Renal pelvis (tissue), 12 donors: Measurements from ENCODE around the gene MERTK. TPM values are rescaled to one million over a fixed set of nuclear protein-coding genes. Genes with fewer than 3 reads are reported as not detected.
A peak's percentile ranks its signal among the peaks of the same experiment; 100 is the strongest.
"Not testable (repeated sequence)": the region's sequence is repeated elsewhere in the genome, so short reads cannot be mapped to it uniquely, and the experiment has no call there.

ENCODE experiments used
- DNase-seq: peaks from one replicate; pipeline ENCODE4 v3.0.0-alpha.2; 2013
- long read RNA-seq, 16 experiments: transcript quantifications; one replicate each; lab custom pipeline, GENCODE V29; 2026
- polyA plus RNA-seq, 3 donors: library from polyadenylated mRNA; unstranded; fragments of 120-200 nt; gene quantifications; one replicate each; pipeline ENCODE4 v1.2.1, GENCODE V29; 2013; ENCODE audit not compliant: insufficient read length in 3 of 3

The MERTK gene
- polyA plus RNA-seq, result 10 to 100 TPM; 18.3 to 24.4 (median 19.9) TPM
- long read RNA-seq, donor 1, partial matches to known transcripts, result 0 of 3 reads
- long read RNA-seq, donor 1, other reads (novel, unspliced or antisense), result 0 of 3 reads
- long read RNA-seq, donor 2, partial matches to known transcripts, result 6 of 6 reads
- long read RNA-seq, donor 2, other reads (novel, unspliced or antisense), result 0 of 6 reads
- long read RNA-seq, donor 3, partial matches to known transcripts, result 0 of 2 reads
- long read RNA-seq, donor 3, other reads (novel, unspliced or antisense), result 0 of 2 reads
- long read RNA-seq, donor 4, partial matches to known transcripts, result 9 of 12 reads
- long read RNA-seq, donor 4, other reads (novel, unspliced or antisense), result 0 of 12 reads
- long read RNA-seq, donor 5, result 0 reads
- long read RNA-seq, donor 6, partial matches to known transcripts, result 0 of 1 reads
- long read RNA-seq, donor 6, other reads (novel, unspliced or antisense), result 0 of 1 reads
- long read RNA-seq, donor 7, partial matches to known transcripts, result 0 of 4 reads
- long read RNA-seq, donor 7, other reads (novel, unspliced or antisense), result 0 of 4 reads
- long read RNA-seq, donor 8, partial matches to known transcripts, result 0 of 1 reads
- long read RNA-seq, donor 8, other reads (novel, unspliced or antisense), result 0 of 1 reads
- long read RNA-seq, donor 9, partial matches to known transcripts, result 8 of 9 reads
- long read RNA-seq, donor 9, other reads (novel, unspliced or antisense), result 0 of 9 reads
- long read RNA-seq, donor 10, partial matches to known transcripts, result 5 of 5 reads
- long read RNA-seq, donor 10, other reads (novel, unspliced or antisense), result 0 of 5 reads
- long read RNA-seq, donor 11, partial matches to known transcripts, result 0 of 1 reads
- long read RNA-seq, donor 11, other reads (novel, unspliced or antisense), result 0 of 1 reads
- long read RNA-seq, donor 12, result 0 reads
- long read RNA-seq, donor 13, result 0 reads
- long read RNA-seq, donor 14, result 0 reads
- long read RNA-seq, donor 15, result 0 reads
- long read RNA-seq, donor 16, partial matches to known transcripts, result 0 of 1 reads
- long read RNA-seq, donor 16, other reads (novel, unspliced or antisense), result 0 of 1 reads

DNA sequence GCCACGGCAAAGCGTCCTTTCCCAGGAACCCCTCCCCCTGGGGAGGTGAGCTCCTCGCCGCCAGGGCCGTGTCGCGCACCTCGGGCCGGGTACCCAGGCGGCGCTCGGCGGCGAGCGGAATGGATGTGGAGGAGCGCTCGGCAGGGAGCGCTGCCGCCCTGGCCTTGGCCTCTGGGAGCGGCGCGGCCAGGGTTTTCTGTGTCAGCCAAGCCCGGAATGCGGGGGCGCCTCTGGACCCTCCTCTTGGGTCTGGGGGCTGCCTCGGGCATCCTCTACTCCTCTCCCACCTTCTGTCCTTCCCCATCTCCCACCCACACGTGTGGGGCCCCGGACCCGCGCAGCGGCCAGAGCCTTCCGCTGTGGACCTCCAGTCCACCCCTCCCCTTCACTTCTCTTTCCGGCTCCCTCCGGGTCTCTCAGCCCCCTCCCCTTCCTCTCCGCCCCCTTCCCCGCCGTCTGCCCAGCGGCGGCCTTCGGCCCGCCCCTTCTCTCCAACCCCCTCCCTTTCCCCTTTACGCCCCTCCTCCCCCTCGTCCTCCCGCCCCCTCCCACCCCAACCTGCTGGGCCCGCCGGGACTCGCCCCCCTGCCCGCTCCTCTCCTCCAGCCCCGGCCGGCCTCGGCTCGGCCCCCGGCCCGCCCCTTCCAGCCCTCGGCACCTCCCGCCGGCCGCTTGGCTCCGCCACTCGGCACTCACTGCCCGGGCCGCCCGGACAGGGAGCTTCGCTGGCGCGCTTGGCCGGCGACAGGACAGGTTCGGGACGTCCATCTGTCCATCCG is at the start of gene MERTK:
Gene MERTK, plus strand, starts transcription at position 684 of the 779 bp plus-strand sequence. CDS start 129 bp downstream, outside the sequence.
- DNase-seq, result peak; percentile 93

GRCh38 chr2:111850646-111851045 is 47.8 kb upstream of the MERTK start:
- DNase-seq, result not testable (repeated sequence)

DNA sequence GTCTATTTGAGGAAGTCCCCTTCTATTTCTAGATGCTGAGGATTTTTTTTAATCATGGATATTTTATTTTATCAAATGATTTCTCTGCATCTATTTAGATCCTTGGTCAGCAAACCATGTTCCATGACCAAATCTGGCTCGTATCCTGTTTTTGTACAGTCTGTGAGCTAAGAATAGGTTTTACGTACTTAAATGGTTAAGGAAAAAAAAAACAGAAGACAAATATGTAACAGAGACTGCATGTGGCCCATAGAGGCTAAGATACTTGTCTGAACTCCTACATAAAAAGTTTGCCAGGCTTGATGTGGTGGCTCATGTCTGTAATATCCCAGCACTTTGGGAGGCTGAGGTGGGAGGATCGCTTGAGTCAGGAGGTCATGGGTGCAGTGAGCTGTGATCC is 45.9 kb upstream of the MERTK start:
- DNase-seq, result not testable (repeated sequence)

DNA sequence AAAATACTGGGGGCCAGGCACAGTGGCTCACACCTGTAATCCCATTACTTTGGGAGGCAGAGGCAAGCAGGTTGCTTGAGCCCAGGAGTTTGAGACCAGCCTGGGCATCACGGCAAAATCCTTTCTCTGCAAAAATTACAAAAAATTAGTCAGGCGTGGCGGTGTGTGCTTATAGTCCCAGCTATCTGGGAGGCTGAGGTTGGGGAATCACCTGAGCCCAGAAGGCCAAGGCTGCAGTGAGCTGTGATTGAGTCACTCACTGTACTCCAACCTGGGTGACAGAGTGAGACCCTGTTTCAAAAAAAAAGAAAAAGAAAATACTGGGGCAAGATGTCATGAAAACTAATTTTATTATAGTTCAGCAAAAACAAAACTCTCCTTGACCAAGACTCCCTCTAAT is 38.4 kb upstream of the MERTK start:
- not testable (repeated sequence) for DNase-seq

DNA sequence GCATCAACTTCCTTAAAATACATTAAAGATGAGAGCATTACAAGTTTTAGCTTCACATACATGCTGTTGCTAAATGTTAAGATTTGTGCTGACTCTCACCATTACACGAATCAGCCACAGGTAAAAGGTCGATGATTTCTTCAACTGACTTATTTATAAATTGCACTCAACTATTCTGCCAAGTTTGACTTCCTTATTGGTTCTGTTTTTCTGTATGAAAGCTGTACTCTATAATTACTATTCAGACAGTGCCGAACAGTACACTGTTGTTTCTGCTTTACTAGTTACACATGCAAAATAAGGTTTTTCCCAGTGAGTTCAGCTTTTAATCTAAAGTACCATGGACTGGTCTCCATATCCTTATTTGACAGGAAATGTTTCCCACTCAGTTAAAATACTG is 33.3 kb upstream of the MERTK start:
- DNase-seq, result not testable (repeated sequence)

- not testable (repeated sequence) for DNase-seq
These were observed 25.6 kb upstream of the MERTK start for GRCh38 chr2:111872806-111873205.

GRCh38 chr2:111883661-111884591 is 14.5 kb upstream of the MERTK start, which contains the start of gene ANAPC1:
ANAPC1 (minus strand) TSS chr2:111884193; CDS start chr2:111880825, 3,368 bp downstream.
- peak; percentile 89 for DNase-seq

DNA sequence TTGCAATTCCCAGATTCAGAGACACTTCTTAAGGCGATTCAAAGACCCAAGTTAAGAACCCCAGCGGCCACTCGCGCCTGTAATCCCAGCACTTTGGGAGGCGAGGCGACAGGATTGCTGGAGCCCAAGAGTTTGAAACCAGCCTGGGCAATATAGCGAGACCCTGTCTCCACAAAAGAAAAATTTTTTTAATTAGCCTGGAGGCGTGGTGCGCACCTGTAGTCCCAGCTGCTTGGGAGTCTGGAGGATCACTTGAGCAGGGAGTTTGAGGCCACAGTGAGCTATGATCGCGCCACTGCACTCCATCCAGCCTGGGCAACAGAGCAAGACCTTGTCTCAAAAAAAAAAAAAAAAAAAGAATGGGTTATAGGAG is 13.8 kb upstream of the MERTK start:
- DNase-seq, result no peak

GRCh38 chr2:111896024-111896423 is 2.4 kb upstream of the MERTK start:
- no peak for DNase-seq

DNA sequence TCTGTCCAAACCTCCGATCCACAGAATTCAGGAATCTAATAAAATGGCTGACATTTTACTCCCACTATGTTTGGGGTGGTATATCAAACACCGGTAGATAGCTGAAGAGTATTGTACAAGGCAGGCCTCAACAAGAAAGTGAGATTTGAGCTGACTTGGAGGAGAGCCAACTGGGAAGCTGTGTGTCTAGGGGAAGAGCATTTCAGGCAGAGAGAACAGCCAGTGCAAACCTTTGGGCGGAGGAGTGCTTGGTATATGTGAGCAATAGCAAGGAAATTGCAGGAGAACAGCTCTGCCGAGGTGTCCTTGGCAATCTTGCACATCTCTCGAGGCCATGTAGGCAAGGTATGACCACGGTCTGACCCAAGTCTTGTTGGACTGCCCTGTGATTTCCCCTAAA is 1.8 kb upstream of the MERTK start:
- no peak for DNase-seq

- DNase-seq, result no peak
These were observed 830 bp upstream of the MERTK start for GRCh38 chr2:111897630-111897923.

- DNase-seq, result no peak
These were observed 502 bp downstream of the MERTK start for GRCh38 chr2:111898703-111899514.

- no peak for DNase-seq
These were observed 2.5 kb downstream of the MERTK start for GRCh38 chr2:111900859-111901258.

GRCh38 chr2:111903516-111903915 is 5.1 kb downstream of the MERTK start:
- DNase-seq, result no peak

DNA sequence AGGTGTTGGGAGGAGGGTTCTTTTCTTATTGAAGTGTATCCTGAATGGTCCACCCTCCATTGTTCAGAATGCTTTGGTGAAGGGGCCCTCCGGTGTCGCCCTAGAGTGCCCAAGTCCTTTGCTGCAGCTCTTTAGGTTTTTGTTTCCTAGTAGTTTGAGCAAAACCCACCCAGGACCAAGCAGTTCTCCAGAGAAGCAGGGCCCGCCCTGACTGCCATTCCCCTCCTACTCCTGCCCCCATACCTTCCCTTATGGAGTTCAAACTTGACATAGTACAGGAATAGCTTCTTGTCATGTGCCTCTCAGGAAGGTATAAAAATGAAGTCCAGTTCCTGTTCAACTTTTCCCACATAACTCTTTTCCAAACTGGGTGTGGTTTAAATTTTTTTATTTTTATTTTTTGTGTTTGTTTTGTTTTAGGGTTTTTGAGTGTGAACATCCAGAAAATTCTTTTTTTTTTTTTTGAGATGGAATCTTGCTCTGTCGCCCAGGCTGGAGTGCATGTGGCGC is 5.6 kb downstream of the MERTK start:
- DNase-seq, result no peak

DNA sequence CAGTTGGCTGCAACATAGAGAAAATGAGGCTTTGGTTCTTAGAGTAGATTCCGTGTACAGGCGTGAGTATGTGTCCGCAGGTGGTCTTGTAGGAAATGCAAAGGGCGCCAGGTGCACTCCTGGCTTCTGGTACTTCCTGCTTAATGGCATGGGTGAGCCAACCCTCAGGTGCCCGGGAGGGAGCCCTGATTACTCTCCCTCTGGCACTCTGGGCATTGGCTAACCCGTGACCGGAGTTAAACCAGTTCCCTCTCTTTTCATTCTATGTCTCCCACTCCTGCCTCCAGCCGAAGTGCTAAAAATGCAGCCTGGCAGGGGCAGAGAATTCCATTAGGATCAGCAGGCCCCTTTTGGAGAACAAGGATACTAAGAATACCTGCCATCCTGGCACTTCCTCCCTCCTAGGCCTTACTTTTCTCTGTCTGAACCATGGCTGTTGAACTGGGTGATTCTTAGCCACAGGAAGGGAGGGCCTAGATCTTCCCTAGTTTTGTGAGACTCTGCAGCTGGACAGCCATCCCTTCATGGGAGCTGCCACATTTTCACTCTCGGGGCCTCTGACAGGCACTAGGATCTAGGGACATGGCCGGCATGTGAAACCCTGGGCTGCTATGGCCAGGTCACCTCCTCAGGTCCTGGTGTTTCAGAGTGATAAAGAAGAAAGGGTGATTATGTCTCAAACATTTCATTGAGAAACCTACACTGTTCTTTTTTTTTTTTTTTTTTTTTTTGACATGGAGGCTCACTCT is 6.5 kb downstream of the MERTK start:
- no peak for DNase-seq

- DNase-seq, result not testable (repeated sequence)
These were observed 7.1 kb downstream of the MERTK start for GRCh38 chr2:111905475-111905869.

- DNase-seq, result peak; percentile 67
These were observed 7.8 kb downstream of the MERTK start for GRCh38 chr2:111905990-111906735.
